HepG2 (cell line): ENCODE measurements around the gene DLL3. TPM values are rescaled to one million over a fixed set of nuclear protein-coding genes. Genes with fewer than 3 reads are reported as not detected.

Source experiments
- ATAC-seq: fragments of 200-7000 bp; cut with Tn5 transposase; 3 replicates; pipeline ENCODE4 v1.9.1; 2020; ENCODE audit warnings: mild to moderate bottlenecking, moderate library complexity
- BruUV-seq: library from RNA; stranded (reverse); fragments of 400-500 nt; replicated peaks from 2 replicates; lab custom pipeline; 2021; lab: Mats Ljungman, UMichigan
- CTCF ChIA-PET: fragments of 300-600 bp; formaldehyde crosslinking; extraction: SDS; loops from one replicate; lab custom pipeline; 2021; ENCODE audit warnings: low total read pairs, inconsistent platforms, low intra/inter-chr PET ratio; lab: Yijun Ruan, JAX
- POLR2A ChIA-PET: fragments of 350-600 bp; sonication (Branson Sonifier 250); formaldehyde crosslinking; loops from one replicate; lab custom pipeline; 2020; ENCODE audit warnings: antibody characterized with exemption, inconsistent platforms; lab: Yijun Ruan, JAX
- DNase-seq: peaks from one replicate; pipeline ENCODE4 v3.0.0-alpha.2; 2015; ENCODE audit warnings: low spot score
- FAIRE-seq: peaks from 3 replicates; lab custom pipeline; 2011; peaks lifted over from hg19 to GRCh38; lab: Jason Lieb, UNC
- H2AFZ ChIP-seq: one replicate; pipeline ENCODE4 v1.6.1; 2011; ENCODE audit warnings: low read length, inconsistent platforms
- H3K27ac ChIP-seq: fragments of 300-600 bp; 3 replicates; pipeline ENCODE4 v1.8.0; 2011; ENCODE audit warnings: mixed run types, mild to moderate bottlenecking, mixed read lengths, low read length, inconsistent platforms; ENCODE audit not compliant: insufficient read depth; ENCODE audit errors: extremely low read length
- H3K27me3 ChIP-seq, 2 experiments: fragments of 200-600 bp in 1 of 2; 2 replicates in 1 of 2; 3 replicates in 1 of 2; pipeline versions ENCODE4 v1.6.0 to v1.8.0; 2011; ENCODE audit warnings: low read length in 2 of 2, mild to moderate bottlenecking in 2 of 2, moderate library complexity in 2 of 2, inconsistent platforms in 1 of 2; ENCODE audit not compliant: insufficient read depth in 2 of 2, control insufficient read depth in 1 of 2
- H3K36me3 ChIP-seq, 2 experiments: fragments of 200-600 bp in 1 of 2; replicated peaks in 1 of 2; 2 replicates in 1 of 2; 3 replicates in 1 of 2; pipeline versions ENCODE4 v1.5.1 to v1.8.0; 2011; ENCODE audit warnings: low read length in 2 of 2, inconsistent platforms in 1 of 2; ENCODE audit not compliant: insufficient read depth in 2 of 2, control insufficient read depth in 1 of 2
- H3K4me1 ChIP-seq: 2 replicates; pipeline ENCODE4 v1.5.1; 2012; ENCODE audit warnings: low read length, inconsistent platforms; ENCODE audit not compliant: insufficient read depth
- H3K4me2 ChIP-seq: 2 replicates; pipeline ENCODE4 v1.6.0; 2011; ENCODE audit warnings: low read depth, low read length, inconsistent platforms
- H3K4me3 ChIP-seq, 3 experiments: fragments of 200-600 bp in 1 of 3; sonication (generic), shearing (Covaris generic) in 1 of 3; replicated peaks in 1 of 3; 2 replicates each; pipeline ENCODE4 v1.5.1; 2011 to 2016; ENCODE audit warnings: low read length in 3 of 3, inconsistent platforms in 2 of 3, low read depth in 2 of 3, mild to moderate bottlenecking in 2 of 3, control low read depth in 1 of 3, mixed read lengths in 1 of 3; ENCODE audit not compliant: insufficient read depth in 1 of 3
- H3K79me2 ChIP-seq: one replicate; pipeline ENCODE4 v1.6.1; 2011; ENCODE audit warnings: low read length, inconsistent platforms; ENCODE audit not compliant: insufficient read depth
- H3K9ac ChIP-seq: 2 replicates; pipeline ENCODE4 v1.6.0; 2011; ENCODE audit warnings: mild to moderate bottlenecking, low read depth, low read length, inconsistent platforms; ENCODE audit not compliant: insufficient read depth
- H3K9me3 ChIP-seq: 2 replicates; pipeline ENCODE4 v1.5.1; 2012; ENCODE audit warnings: mild to moderate bottlenecking, low read length
- H4K20me1 ChIP-seq: 2 replicates; pipeline ENCODE4 v1.6.0; 2011; ENCODE audit warnings: inconsistent platforms, mild to moderate bottlenecking, low read length, moderate library complexity; ENCODE audit not compliant: insufficient read depth
- AHDC1 ChIP-seq: sonication (generic); formaldehyde crosslinking; IDR thresholded peaks from 2 replicates; pipeline ENCODE4 v1.5.1; 2020; ENCODE audit warnings: mild to moderate bottlenecking, missing genetic modification reagents, borderline replicate concordance
- ARNT ChIP-seq: fragments of 450-650 bp; IDR thresholded peaks from 2 replicates; pipeline ENCODE4 v1.6.1; 2017
- CEBPG ChIP-seq: IDR thresholded peaks from 2 replicates; pipeline ENCODE4 v1.6.1; 2016
- GMEB2 ChIP-seq: IDR thresholded peaks from 2 replicates; pipeline ENCODE4 v1.6.1; 2016; ENCODE audit warnings: missing biosample characterization, missing genetic modification reagents, low read depth
- HMG20A ChIP-seq: IDR thresholded peaks from 2 replicates; pipeline ENCODE4 v1.6.1; 2016; ENCODE audit warnings: borderline replicate concordance
- HNF4A ChIP-seq: sonication (generic); formaldehyde crosslinking; IDR thresholded peaks from 2 replicates; pipeline ENCODE4 v1.4.0; 2020; ENCODE audit warnings: missing genetic modification reagents
- KAT2B ChIP-seq: fragments of 150-350 bp; IDR thresholded peaks from 2 replicates; pipeline ENCODE4 v1.6.1; 2014; ENCODE audit warnings: low read depth, low read length, borderline replicate concordance
- KLF12 ChIP-seq: sonication (generic); formaldehyde crosslinking; IDR thresholded peaks from 2 replicates; pipeline ENCODE4 v1.4.0; 2020; ENCODE audit warnings: missing genetic modification reagents, borderline replicate concordance
- MYNN ChIP-seq: sonication (generic); formaldehyde crosslinking; IDR thresholded peaks from 2 replicates; pipeline ENCODE4 v1.4.0; 2020; ENCODE audit warnings: mild to moderate bottlenecking, low read depth, missing genetic modification reagents
- NCOA2 ChIP-seq: sonication (generic); formaldehyde crosslinking; IDR thresholded peaks from 2 replicates; pipeline ENCODE4 v1.8.0; 2022; ENCODE audit warnings: inconsistent platforms
- RNF2 ChIP-seq: fragments of 450-650 bp; conservative IDR thresholded peaks from 2 replicates; pipeline ENCODE4 v1.6.1; 2016; ENCODE audit warnings: low read depth
- XBP1 ChIP-seq: sonication (generic); formaldehyde crosslinking; IDR thresholded peaks from 2 replicates; pipeline ENCODE4 v1.5.0; 2020; ENCODE audit warnings: missing genetic modification reagents
- ZMAT3 ChIP-seq: sonication (generic); formaldehyde crosslinking; conservative IDR thresholded peaks from 2 replicates; pipeline ENCODE4 v1.7.0; 2021; ENCODE audit warnings: missing genetic modification reagents
- ZNF343 ChIP-seq: sonication (generic); formaldehyde crosslinking; IDR thresholded peaks from 2 replicates; pipeline ENCODE4 v1.4.0; 2020; ENCODE audit warnings: mild to moderate bottlenecking, missing genetic modification reagents
- ZNF652 ChIP-seq: IDR thresholded peaks from 2 replicates; pipeline ENCODE4 v1.6.1; 2016; ENCODE audit warnings: low read depth, borderline replicate concordance
- ZNF746 ChIP-seq: sonication (generic); formaldehyde crosslinking; IDR thresholded peaks from 2 replicates; pipeline ENCODE4 v1.8.0; 2022; ENCODE audit warnings: mild to moderate bottlenecking, missing genetic modification reagents
- ZNF878 ChIP-seq: sonication (generic); formaldehyde crosslinking; IDR thresholded peaks from 2 replicates; pipeline ENCODE4 v1.8.1; 2023; ENCODE audit warnings: mild to moderate bottlenecking, missing genetic modification reagents, moderate library complexity
- WGBS: methylation state at CpG from one replicate; pipeline ENCODE4 v1.1.6; 2017; ENCODE audit warnings: low lambda C conversion rate; 5-methylcytosine and 5-hydroxymethylcytosine counted together
- in situ Hi-C: cut with HindIII; loops from 2 replicates; pipeline ENCODE4 v1.10.0; 2017; ENCODE audit warnings: low pct_unique_long_range_greater_than_20kb; ENCODE audit not compliant: extremely low pct_ligation_motif_present
- intact Hi-C: fragments of 100-400 bp; cut with micrococcal nuclease; formaldehyde crosslinking; loops from one replicate; pipeline ENCODE4 v1.10.0; 2022; ENCODE audit not compliant: unreplicated experiment
- polyA plus RNA-seq, 8 experiments: library from polyadenylated mRNA; depleted of rRNA in 3 of 8; stranded (reverse) in 7 of 8; unstranded in 1 of 8; fragments of >200 nt; fragmentation: Illumina TruSeq in 4 of 8; extraction: Trizol in 4 of 8; gene quantifications; 2 replicates each; pipeline versions ENCODE4 v1.2.1 to v1.2.3, GENCODE V29; 2011 to 2016; ENCODE audit warnings: low read depth in 4 of 8, missing spikeins in 1 of 8, mixed read lengths in 1 of 8; ENCODE audit not compliant: insufficient read depth in 1 of 8
- total RNA-seq, 5 experiments: library from RNA; depleted of rRNA; stranded (reverse); fragments of >200 nt; fragmentation: Illumina TruSeq; extraction: Trizol; gene quantifications; 2 replicates each; pipeline ENCODE4 v1.2.3, GENCODE V29; 2016; ENCODE audit warnings: low read depth in 1 of 5

The DLL3 gene
- total and polyA plus RNA-seq, 2 of the 13 experiments (the other 11 are each of a cell fraction or from before 2014, with no cell fraction given), result 0.35 to 0.55 TPM

GRCh38 chr19:39497996-39498797 is 550 bp upstream of the DLL3 start:
- H3K4me2 ChIP-seq, result peak overlapping the region; percentile 89
- no peak for FAIRE-seq
- no peaks in the 10 kb centered on the region for H3K9me3 ChIP-seq
- H3K79me2 ChIP-seq, result no peaks in the 10 kb centered on the region
- DNase-seq, result peak; percentile 36
- peak overlapping the region; percentile 24 to 64 (median 41); a peak in 5 of 6 replicates for H3K4me3 ChIP-seq
- H3K9ac ChIP-seq, result 0 out of 2 replicates have a peak overlapping the region, but pooled peaks have one; percentile 0
- in situ Hi-C loops (loop anchor here (5.0 kb wide), 1 partner anchor 34 kb away; the partner anchor contains the start of gene EID2B), intact Hi-C loops (no loop called here)
- 1% methylated on average over 17 of the region's 40 CpGs for WGBS
- ChIA-PET POLR2A (interaction anchor here (0.8 kb wide), 1 partner anchor 62 kb away, joined by 4 read pairs; the partner anchor contains the start of gene RPS16), CTCF (interaction anchor here (0.8 kb wide), 2 partner anchors 34 to 42 kb away, joined by 3 read pairs; partner anchors contain the start of gene EID2B)
- no peaks in the 10 kb centered on the region for H3K36me3 ChIP-seq
- H3K27ac ChIP-seq, result no peak overlapping the region
- BruUV-seq, result no TSS peak
- no peaks in the 10 kb centered on the region for H4K20me1 ChIP-seq
- peaks cover 28% of the 10 kb centered on the region for H3K4me1 ChIP-seq
- peak; percentile 79 for ATAC-seq
- H2AFZ ChIP-seq, result peak overlapping the region; percentile 71
- peaks cover 5 to 38% of the 10 kb centered on the region in 2 experiments; a peak in 4 of 5 replicates for H3K27me3 ChIP-seq
- no peak for TF ChIP-seq KAT2B
- TF ChIP-seq ARNT, result no peak
- TF ChIP-seq KLF12 (CRISPR knock-in tag), result no peak
- TF ChIP-seq NCOA2 (CRISPR knock-in tag), result no peak
- TF ChIP-seq ZNF746 (CRISPR knock-in tag), result no peak
- TF ChIP-seq XBP1 (CRISPR knock-in tag), result no peak
- no peak for TF ChIP-seq AHDC1 (CRISPR knock-in tag)
- no peak for TF ChIP-seq ZNF878 (CRISPR knock-in tag)
- no peak for TF ChIP-seq ZMAT3 (CRISPR knock-in tag)
- no peak for TF ChIP-seq MYNN (CRISPR knock-in tag)
- TF ChIP-seq GMEB2, result no peak
- no peak for TF ChIP-seq ZNF652 (CRISPR knock-in tag)
- no peak for TF ChIP-seq RNF2
- no peak for TF ChIP-seq CEBPG
- TF ChIP-seq ZNF343 (CRISPR knock-in tag), result no peak
- no peak for TF ChIP-seq HMG20A (CRISPR knock-in tag)
- no peak for TF ChIP-seq HNF4A (CRISPR knock-in tag)
